ENCODE measurements around the gene LMAN2.
"Not testable (repeated sequence)": the region's sequence is repeated elsewhere in the genome, so short reads cannot be mapped to it uniquely, and the experiment has no call there.

LMAN2 gene

DNA sequence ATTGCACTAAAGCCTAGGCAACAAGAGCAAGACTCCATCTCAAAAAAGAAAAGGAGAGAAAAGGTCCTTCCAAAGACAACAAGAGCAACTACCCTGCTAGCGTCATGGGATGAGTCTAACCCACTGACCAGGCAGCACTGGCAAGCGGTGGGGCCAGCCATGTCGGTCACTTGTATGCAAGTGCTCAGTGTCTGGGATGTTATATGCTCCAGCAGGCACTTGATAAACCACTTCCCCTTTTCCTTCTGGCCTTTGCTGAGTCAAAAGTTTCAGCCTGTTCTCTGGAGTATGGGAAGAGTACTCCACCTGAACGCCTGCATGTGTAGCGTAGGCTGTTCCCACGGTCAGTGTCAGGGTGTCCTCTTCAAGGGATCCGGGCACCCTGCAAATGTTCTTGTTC lies 30.6 kb downstream of the LMAN2 start:
- DNase-seq = peak; percentile 81

DNA sequence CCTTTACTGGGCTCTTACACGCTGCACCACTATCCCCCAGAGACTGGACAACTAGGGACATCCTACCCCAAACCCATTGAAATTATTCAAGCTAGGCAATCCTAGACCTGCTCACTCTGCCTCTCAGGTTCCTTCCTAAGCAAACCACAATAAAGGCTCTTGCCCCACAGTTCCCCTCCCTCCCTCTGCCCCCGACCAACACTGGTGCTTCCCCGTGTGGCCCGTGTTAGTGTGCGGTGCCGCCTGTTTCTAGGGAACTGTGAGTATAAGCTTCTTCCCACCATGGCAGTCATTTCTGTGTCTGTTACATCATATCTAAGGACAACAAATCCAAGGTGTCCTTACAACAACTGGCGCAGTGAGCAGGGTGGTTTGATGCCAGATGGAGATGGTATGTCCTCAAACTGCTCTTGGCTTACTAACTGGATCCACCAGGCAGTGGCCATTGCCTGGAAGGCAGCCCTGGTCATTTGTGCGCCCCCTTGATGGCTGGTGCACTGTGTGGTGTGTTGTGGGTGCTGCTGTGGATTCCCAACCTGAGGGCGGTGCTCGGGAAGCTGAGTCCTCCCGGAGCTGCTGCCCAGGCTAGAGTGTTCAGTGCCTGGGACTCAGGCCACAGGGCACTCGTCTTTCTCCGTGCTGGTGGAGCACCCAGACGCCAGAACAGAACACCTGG lies 31.4 kb downstream of the LMAN2 start:
- no peak for DNase-seq

DNA sequence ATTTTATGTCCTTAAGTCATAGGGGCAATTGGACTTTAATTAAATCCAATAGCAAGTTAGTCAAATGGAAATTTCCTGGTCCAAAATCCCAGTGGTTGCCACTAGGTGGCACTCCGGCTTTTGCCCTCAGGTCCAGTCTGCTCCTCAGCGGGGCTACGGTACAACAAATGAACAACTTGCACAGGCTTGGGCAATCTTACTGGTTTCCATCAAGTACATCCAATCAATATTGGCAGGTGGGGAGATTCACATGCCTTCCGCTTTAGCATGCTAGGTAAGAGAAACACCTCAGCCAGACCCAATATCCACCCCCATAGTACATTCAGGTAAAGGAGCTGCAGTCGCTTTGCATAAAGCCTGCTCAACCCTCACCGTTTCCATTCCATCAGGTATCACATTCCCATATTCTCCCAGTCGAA lies 33.5 kb downstream of the LMAN2 start:
- DNase-seq = peak; percentile 84

DNA sequence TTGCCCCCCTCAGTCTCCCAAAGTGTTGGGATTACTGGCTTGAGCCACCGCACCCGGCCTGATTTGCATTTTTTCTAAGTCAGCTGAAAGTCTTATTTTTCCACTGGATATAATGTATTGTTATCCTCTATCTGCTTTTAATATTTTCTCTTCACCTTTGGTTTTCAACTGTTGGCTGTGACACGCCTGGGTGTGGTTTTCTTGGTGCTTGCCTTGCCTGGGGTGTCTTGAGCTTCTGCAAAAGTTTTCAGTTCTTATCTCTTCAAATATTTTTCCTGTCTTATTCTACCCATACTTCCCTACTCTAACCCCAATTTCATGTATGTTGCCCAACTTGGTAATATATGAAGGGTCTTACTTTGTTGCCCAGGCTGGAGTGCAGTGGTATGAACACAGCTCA lies 35.5 kb downstream of the LMAN2 start:
- no peak for DNase-seq

DNA sequence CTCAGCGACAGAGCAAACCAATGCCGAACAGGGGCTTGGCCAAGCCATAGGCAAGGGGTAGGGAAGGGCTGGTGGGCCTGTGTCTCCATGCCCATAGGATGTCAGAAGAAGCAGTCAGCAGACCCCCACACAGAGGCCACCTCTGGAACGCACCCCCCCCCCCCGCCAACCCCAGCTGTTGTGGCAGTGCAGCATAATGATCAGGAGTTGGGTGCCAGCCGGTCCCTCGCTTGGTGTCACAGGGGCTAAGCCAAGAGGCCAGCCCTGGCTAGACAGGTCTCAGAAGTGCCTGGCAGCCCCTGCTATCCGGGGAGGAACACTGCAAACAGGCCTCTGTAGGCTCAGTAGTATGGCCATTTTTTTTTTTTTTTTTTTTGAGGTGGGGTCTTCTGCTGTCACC lies 36.1 kb downstream of the LMAN2 start:
- no peak for DNase-seq

DNA sequence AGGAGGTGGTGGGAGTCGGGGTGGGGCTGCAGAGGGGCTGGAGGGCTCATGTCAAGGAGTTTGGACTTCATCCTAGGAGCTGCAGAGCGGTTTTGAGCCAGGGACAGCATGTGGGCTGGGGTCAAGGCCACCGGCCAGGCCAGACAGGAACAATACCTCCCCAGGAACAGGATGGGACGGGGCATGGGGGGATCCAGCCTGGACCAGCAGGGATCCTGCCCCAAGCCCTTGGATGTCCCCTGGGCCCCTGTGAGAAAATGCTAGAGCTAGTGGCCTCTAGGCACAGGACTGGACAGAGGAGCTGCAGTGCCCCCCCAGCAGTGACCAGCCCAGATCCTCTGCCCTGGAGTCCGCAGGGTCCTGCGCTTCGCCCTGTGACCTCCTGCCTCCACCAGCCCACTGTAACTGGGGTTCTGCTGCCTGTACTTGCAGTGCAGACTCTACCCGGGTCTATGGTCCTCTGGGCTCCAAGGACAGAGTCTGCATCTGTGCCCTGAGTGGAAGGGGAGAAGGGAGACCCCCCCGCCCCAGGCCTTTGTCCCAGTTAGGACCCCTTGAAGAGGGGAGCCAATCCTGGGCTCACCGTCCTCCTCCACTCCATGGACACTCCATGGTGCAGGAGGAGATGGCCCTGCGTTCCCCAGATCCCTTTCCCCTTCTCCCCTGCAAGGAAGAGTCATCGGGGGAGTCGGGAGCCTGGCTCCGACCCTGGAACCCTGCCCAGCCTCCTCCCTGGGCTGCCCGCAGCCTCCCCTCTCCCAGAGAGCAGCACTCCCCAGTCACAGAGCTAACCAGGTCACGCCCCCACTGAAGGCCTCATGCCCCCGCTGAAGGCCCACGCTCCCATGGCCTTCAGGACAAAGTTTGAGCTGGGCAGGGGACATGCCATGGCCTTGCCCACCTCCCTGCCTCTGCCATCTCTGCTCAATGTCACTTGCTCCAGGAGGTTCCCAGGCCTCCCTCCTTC lies 36.8 kb downstream of the LMAN2 start:
- DNase-seq = no peak

DNA sequence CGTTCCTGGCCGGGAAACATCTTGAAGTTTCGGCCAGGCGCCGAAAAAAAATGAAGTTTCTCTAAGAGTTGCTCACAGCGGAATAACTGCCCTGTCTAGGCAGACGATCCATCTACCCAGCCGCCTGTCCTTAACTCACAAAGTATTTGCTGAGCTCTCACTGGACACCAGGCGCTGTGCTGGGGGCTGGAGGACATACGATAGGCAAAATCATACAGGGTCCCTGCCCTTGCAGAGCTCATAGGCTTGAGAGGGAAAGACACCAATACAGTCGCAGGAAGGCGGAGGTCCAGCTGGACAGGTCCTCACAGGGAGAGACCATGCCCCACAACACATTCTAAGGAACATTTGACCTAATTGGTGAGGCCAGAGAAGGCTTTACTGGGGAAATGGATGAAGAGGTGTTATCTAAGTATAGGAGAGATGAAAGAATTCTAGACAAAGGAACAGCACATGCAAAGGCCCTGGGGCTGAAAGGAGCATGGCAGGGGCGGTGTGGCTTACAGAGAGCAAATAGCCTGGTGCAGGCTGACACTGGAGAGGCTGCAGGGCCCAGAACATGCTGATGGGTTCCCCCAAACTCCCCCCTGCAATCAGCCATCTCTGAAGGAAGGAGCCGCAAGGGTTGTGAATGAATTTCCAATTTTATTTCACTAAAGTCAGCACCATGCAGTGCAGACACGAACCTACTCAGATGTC lies 37.8 kb downstream of the LMAN2 start:
- DNase-seq = no peak

DNA sequence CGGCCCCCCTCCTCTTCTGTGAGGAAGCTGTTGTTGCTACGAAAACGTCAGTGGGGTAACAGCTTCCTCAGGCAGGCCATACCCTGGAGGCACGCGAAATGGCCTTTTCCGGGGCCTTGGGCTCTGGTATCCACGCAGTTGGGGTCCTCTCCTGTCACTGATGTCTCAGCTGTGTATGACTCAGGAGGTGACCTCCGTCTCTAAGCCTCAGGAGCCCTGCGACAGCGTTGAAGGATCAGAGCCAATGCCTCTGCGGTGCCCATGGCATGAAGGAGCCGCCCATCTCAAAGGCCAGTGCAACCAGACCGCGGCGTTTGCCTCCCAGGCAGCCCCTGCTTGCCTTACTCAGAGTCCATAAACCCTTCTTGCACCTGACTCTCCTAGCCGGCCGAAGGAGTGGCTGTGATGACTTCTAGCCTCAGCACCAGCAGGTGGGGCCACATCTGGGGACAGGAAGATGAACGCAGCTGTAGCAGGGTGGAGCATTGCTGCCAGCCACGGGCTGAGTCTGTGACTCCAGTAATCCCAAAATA lies 38.8 kb downstream of the LMAN2 start:
- no peak for DNase-seq

DNA sequence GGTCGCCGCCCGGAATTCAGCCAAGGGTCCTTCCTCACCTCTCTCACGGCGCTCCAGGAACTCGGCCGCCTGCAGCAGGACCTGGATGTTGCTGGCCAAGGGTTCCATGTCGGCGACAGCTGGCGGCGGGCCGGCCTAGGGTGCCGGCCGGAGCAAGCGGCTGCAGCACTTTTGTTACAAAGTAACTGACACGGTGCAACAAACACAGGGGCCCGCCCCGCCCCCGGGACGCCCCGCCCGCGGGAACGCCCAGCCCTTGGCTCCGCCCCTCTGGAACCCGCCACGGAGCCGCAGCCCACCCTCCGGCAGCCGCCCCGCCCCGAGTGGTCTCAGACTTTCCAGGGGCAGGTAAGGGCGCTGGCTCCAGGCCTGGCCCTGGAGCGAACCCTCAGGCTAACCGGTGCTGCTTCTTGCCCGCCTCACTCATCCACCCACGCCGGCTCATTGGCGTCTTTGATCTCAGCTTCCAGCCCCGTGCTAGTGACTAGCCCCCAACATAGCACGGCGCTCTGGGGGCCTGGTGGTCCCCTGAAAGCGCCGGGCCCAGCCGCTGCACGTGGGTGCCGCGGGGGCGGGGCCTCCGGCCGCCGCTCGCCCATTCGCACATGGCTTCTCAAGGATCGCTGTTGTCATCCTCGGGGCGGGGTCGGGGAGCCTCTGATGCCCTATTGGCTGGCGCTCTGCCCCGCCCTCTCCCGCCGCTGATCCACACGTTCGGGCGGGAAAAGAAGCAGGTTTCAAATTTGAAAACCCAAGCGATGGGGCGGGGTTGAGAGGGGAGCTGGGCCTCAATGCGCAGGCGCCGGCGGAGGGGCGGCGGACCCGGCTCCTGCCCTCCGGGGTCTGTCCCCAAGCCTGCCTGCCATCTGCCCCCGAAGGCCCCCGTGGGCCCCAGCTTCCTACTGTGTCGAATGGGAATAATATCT lies 39.5 kb downstream of the LMAN2 start, which contains the start of gene MXD3:
Gene MXD3 (minus strand): TSS at position 176 of the 926 bp plus-strand sequence. CDS start 68 bp downstream, at position 108.
- DNase-seq = peak; percentile 98

DNA sequence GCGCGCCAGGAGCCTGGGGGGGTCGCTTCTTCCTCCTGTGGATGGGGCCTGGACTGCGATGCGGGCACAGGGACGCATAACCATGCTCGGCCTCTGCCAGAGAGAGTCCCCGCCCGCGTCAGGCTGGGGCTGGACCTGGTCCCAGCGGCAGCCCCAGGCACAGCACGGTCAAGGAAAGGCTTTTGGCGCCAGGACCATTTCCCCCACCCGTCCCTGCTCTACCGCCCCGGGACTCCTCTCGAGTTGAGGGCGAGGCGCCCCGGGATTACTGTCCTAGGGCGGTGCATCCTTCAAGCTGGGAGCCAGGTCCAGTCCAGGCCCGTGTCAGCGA lies 40.1 kb downstream of the LMAN2 start:
- no peak for DNase-seq

DNA sequence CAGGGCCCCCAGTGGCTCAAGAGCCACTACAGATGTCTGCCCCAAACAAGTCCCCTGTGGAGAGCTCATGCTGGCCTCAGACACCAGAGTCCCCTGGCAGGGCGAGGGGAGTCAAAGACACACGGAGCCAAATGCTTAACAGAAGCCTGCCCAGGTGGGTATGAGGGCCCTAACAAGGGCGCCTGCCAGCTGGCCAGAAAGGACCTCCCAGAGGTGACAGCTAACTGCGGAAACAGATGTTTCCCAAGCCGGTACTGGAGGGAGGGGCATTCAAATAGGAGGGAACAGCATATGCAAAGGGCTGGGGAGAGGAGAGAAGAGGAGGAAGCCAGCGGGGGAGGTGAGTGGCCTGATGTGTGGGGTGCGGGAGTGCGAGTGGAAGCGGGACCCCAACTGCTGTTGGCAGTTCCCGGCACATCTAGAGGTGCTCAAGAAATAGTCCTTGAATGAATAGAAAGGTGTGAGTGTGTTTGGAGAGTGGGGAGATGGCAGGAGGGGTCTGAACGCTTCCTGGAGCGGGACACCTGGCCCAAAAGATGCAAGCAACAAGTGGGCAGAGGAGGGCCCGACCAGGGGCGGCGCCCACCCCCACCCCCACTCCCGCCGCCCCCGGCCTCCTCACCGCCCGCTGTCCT lies 40.6 kb downstream of the LMAN2 start:
- peak; percentile 51 for DNase-seq

DNA sequence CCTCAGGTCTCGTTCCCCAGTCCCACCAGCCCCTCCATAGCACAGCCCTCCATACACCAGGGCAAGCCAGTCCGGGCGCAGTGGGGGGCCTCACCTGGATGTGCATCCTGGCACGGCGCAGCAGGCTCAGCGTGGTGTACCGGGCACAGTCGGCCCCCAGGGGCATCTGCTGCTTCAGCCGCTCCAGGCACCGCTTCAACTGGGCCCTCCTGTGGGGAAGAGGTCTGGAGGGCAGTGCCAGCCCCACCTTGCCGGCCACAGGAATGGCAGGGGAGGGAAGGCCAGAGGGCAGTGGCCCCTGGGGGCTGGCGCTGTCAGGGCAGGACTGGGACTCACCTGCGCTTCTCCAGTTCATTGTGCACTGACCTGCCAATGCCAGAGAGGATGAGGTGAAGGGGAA lies 41.1 kb downstream of the LMAN2 start:
- no peak for DNase-seq

DNA sequence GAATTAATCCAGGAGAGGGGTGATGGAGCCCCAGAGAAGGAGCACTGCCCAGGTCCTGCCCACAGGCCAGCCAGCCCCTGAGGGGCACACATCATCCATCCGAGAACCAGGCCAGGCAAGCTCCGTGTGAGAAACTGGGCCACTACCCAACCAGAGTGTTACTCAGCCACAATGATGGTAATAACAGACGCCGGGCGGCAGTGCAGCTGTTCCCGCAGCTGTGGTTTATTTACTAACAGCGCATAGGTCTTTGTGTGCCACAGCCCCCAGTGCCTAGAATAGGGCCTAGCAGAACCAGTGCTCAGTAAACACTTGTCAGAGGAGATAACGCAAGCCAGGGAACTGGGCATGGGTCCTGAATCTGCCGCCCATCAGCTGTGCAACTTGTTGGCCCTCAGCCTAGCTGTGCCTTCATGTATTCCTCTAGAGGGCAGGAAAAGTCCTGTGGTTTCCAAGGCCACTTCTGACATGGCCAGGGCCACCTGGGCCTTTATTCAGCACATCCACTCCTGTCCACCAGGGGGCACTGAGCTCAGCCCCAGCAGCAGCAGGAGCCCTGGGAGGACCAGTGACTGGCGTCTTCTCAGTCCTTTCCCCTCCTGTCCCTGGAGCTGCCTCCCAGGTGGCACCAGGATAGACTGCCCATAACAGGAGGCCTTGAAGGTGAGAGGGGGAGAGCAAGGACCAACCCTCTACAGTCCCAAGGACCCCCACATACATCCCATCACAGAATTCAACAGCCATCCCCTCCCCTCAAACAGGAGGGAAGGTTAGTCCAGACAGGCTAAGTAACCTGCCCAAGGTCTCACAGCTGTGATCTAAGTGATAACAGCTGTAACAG lies 41.9 kb downstream of the LMAN2 start:
- peak; percentile 52 for DNase-seq

DNA sequence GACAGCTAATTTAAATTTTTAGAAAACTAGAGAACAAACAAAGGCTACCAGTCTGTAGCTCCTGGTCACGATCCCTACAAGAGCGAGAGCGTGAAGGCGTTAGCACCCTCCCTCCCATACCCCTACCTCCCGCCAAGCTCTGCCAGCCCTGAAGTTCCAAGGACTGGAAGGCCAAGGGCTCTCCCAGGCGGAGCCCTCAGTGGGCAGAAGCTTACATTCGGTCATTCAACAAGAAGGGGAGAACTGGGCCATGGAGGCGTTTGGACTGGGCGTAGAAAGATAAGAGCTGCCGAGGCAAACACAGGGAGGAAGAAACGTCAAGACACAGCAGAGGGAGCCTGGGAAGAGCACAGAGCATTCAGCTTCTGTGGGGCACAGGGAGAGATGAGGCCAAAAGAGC lies 42.7 kb downstream of the LMAN2 start:
- DNase-seq = no peak

DNA sequence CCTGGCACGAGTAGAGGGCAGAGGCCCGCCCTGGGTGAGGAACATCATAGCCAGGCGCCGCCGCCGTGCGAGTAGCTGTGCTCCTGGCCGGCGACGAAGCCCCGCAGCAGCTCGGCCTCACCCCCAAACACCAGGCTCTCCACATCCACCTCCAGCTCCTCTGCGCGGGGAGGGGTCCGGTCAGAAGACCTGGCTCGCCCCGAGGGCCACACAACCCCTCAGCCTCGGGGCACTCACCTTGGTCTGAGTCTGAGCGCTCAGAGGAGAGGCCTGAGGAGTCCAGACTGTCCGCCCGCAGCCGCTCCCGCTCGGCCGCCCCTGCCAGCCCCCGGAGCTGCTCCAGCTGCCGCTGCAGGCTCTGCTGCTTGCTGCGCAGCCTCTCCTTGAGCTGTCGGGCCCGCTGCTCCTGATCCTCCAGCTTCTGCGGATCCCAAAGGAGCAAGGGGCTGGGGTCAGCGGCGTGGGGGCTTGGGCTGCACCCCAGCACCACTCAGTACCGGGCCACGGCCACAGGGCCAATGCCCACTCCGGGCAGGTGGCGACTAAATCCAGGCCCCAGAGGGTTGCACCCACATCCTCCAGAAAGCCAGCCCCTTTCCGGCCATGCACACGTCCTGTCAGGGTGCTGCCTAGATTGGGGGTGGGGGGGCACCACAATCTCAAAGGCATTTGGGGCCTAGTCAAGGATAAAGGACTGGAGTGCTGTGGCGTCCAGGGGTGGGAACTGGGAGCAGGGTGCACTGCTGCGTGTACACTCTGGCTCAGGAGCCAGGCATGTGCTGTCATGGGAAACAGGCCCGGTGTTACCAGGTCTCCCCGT lies 43.7 kb downstream of the LMAN2 start:
- no peak for DNase-seq

DNA sequence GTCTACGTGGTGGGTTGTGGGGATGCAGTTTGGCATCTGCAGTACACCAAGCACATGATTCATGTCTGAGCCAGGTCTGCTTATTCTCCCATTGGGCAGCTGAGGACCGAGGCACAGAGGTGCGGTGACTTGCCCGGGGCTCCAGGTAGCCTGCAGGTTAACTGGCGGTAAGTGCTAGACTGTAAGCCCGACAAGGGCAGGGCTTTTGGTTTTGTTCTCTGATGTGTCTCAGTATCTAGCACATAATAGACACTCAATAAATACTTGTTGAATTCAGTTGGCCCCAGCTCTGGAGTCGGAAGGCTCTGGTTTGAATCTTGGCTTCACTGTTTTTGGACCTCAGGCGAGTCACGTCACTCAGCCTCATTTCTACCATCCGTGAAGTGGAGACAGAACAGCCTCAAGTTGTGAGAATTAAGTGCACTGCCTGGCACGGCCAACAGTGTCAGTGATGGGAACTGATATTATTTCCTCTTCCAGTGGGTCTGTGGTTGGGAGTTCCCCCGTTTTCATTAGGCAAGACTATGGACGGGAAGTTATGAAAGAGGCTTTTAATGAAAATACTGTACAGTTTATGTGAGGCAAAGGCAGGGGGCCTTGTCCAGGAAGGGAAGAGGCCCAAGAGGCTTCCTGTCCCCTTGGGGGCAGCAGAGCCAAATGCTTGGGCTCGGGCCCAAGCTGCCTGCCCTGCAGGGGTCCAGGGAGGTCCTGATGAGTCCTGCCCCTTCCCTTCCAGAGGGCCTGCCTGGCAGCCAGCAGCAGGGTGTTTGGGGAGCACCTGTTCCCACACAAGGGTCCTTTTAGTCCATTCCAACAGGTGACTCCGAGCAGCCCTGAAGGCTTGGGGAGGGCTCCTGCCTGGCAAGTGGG lies 44.6 kb downstream of the LMAN2 start:
- peak; percentile 95 for DNase-seq

DNA sequence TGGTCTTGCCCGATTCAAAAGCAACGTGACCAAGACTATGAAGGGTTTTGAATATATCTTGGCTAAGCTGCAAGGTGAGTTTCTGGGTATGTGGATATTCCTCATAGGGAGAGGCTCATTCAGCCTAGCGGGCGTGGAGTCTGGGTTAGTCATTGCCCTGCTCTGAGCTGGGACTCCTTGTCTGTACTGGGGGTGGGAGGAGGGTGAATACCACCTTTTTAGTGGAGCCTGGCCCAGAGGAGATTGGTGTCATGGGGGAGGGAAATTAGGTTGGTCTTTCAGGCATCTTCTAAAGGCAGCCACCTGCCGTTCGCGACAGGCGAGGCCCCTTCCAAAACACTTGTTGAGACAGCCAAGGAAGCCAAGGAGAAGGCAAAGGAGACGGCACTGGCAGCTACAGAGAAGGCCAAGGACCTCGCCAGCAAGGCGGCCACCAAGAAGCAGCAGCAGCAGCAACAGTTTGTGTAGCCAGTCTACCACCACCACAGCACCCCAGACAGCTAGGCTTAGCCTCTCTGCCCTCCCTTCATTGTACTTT lies 45.3 kb downstream of the LMAN2 start:
- not testable (repeated sequence) for DNase-seq

DNA sequence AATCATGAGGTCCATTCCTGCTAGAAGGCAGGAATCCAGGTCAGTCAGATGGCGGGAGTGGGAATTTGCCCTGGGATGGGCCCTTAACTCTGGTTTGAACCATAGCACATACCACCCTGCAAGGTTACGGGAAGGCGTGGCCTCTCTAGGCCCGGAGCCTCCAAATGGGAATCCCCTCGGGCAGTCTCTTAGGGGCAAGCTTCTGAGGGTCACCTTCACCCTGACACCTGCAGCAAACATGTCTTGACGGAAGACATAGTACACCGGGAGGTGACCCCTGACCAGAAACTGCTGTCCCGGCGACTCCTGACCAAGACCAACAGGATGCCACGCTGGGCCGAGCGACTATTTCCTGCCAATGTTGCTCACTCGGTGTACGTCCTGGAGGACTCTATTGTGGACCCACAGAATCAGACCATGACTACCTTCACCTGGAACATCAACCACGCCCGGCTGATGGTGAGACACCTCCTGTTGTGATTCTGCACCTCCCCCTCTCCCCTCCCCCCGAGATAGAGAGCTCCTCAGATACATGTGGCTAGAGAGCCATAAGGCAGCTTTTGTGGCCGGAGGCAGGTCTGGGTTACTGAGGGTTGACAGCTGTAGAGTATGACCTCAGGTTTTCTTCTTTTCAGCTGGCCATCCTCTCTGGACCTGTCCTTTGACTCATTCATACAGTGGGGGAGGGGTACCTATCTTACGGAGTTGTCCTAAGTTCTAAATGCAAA lies 46.9 kb downstream of the LMAN2 start:
- no peak for DNase-seq
